ENCODE results near the gene MATCAP1. TPM values are rescaled to one million over a fixed set of nuclear protein-coding genes. Genes with fewer than 3 reads are reported as not detected.
A peak's percentile ranks its signal among the peaks of the same experiment; 100 is the strongest.

The MATCAP1 gene
- total and polyA plus RNA-seq, 10 of the 15 experiments (the other 5 are each of a cell fraction or from before 2014, with no cell fraction given): 2.8 to 25.8 (median 8.6) TPM

GRCh38 chr16:67191411-67191994, 7.7 kb upstream of the MATCAP1 start:
- ATAC-seq: no peak; the same call in 2 of the 3 replicates
- Histone ChIP-seq H3K36me3 (ENCODE audit: control insufficient read depth in 2 of 2, insufficient read depth in 2 of 2, low read length in 1 of 2) (peaks cover 9 to 17% of the 10 kb centered on the region in 2 experiments), H3K9me3 (replicated peaks; ENCODE audit: control insufficient read depth, insufficient read depth, low read length) (no peaks in the 10 kb centered on the region), H3K4me3 (peak overlapping the region; percentile 99; the same call in 1 of the 2 replicates), H2AFZ (ENCODE audit: control insufficient read depth, low read depth, low read length) (peak overlapping the region; percentile 45), H3K79me2 (ENCODE audit: control insufficient read depth, insufficient read depth, low read length) (peaks cover 23% of the 10 kb centered on the region), H3K9ac (ENCODE audit: control insufficient read depth, insufficient read depth, low read length) (0 out of 2 replicates have a peak overlapping the region, but pooled peaks have one; percentile 3), H3K4me2 (ENCODE audit: control insufficient read depth, insufficient read depth) (peak overlapping the region; percentile 58), H3K4me1 (ENCODE audit: control insufficient read depth, insufficient read depth, low read length) (peaks cover 8% of the 10 kb centered on the region), H3K27me3 (replicated peaks in 1 of 2; ENCODE audit: control insufficient read depth in 2 of 2, insufficient read depth in 2 of 2, low read length in 1 of 2) (no peaks in the 10 kb centered on the region), H4K20me1 (ENCODE audit: control insufficient read depth, insufficient read depth) (peaks cover 7% of the 10 kb centered on the region), H3K27ac (ENCODE audit: control insufficient read depth, insufficient read depth) (no peak overlapping the region)
- DNase-seq (ENCODE audit: low read depth, low spot score): no peak
- POLR2A ChIA-PET: interaction anchor here (0.7 to 4.7 kb wide), 3 partner anchors 35 to 53 kb away, joined by 4 to 22 read pairs (median 4); partner anchors contain the start of gene TMEM208
- WGBS (ENCODE audit: insufficient coverage, insufficient replicate concordance, low lambda C conversion rate, missing lambda C conversion rate): 24% methylated on average over 9 of the region's 9 CpGs
- RAD21 ChIA-PET (ENCODE audit: unreplicated experiment): interaction anchor here (1.2 to 1.4 kb wide), 2 partner anchors 21 to 53 kb away, joined by 3 to 4 read pairs; partner anchors contain the start of gene NOL3
- TF ChIP-seq ASH2L (IDR thresholded peaks at IDR 0.05; ENCODE audit: borderline replicate concordance, low read depth): no peak
- TF ChIP-seq HDGF (IDR thresholded peaks at IDR 0.05): peak; percentile 85
- BruUV-seq (replicated peaks): no TSS peak
- CTCF ChIA-PET: interaction anchor here (1.6 kb wide), 1 partner anchor 173 kb away, joined by 5 read pairs; no protein-coding TSS in a partner anchor
- SMC1A ChIA-PET (ENCODE audit: uncharacterized antibody, unreplicated experiment): interaction anchor here (2.1 kb wide), 1 partner anchor 53 kb away, joined by 9 read pairs; no protein-coding TSS in a partner anchor
- FAIRE-seq: no peak
- in situ Hi-C loops (cut with MboI) (no loop called here), intact Hi-C loops (cut with micrococcal nuclease; ENCODE audit: unreplicated experiment) (no loop called here)

DNA sequence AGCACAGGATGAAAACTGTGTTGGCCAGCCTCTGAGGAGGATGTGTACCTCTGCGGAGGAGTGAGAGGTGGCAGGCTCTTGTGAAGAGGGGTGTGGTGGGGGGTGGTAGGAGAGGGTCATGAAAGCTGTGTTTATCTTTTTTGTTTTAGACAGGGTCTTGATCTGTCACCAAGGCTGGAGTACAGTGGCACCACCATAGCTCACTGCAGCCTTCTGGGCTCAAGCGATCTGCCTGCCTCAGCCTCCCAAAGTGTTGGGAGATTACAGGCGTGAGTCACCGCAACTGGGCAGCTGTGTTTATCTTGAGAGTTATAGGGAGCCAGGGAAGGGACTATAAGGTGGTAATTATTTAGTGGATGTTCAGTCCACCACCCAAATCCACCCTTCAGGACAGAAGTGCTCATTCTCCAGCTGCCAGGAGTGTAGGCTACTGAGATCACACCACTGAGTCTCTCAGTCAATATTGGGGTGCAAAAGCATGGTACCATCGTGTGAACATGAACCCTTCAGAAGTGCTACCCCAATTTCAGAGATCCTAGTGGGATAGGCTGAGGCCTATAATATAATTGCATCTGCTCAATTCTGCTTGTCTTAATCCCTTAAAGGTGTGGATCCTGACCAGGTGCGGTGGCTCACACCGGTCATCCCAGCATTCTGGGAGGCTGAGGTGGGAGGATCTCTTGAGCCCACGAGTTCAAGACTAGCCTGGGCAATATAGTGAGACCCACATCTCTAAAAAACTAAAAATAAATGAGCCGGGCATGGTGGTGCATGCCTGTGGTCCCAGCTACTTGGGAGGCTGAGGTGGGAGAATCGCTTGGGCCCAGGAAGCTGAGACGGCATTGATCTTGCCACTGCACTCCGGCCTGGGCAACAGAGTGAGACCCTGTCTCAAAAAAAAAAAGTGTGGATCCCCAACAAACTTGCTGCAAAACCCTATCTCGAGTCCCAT, 7.0 kb upstream of the MATCAP1 start:
- no peak for FAIRE-seq
- Histone ChIP-seq H4K20me1 (ENCODE audit: control insufficient read depth, insufficient read depth) (peaks cover 4% of the 10 kb centered on the region), H3K4me2 (ENCODE audit: control insufficient read depth, insufficient read depth) (no peak overlapping the region), H3K4me3 (no peak overlapping the region), H3K9me3 (replicated peaks; ENCODE audit: control insufficient read depth, insufficient read depth, low read length) (no peaks in the 10 kb centered on the region), H3K27me3 (replicated peaks in 1 of 2; ENCODE audit: control insufficient read depth in 2 of 2, insufficient read depth in 2 of 2, low read length in 1 of 2) (no peaks in the 10 kb centered on the region), H3K27ac (ENCODE audit: control insufficient read depth, insufficient read depth) (no peak overlapping the region), H3K36me3 (ENCODE audit: control insufficient read depth in 2 of 2, insufficient read depth in 2 of 2, low read length in 1 of 2) (peaks cover 9 to 10% of the 10 kb centered on the region in 2 experiments), H3K79me2 (ENCODE audit: control insufficient read depth, insufficient read depth, low read length) (peaks cover 23% of the 10 kb centered on the region), H3K9ac (ENCODE audit: control insufficient read depth, insufficient read depth, low read length) (no peak overlapping the region), H2AFZ (ENCODE audit: control insufficient read depth, low read depth, low read length) (no peak overlapping the region; the same call in 1 of the 2 replicates), H3K4me1 (ENCODE audit: control insufficient read depth, insufficient read depth, low read length) (peaks cover 8% of the 10 kb centered on the region)
- ATAC-seq: no peak
- ChIA-PET POLR2A (interaction anchor here (1.4 kb wide), 1 partner anchor 36 kb away, joined by 5 read pairs; the partner anchor contains the start of gene TMEM208), CTCF (interaction anchor here (1.0 to 1.7 kb wide), 5 partner anchors 20 to 237 kb away, joined by 3 to 5 read pairs (median 4); partner anchors contain the start of genes NOL3 and TMEM208), SMC1A (ENCODE audit: uncharacterized antibody, unreplicated experiment) (interaction anchor here (0.7 to 1.1 kb wide), 2 partner anchors 33 to 148 kb away, joined by 3 read pairs; no protein-coding TSS in a partner anchor), RAD21 (ENCODE audit: unreplicated experiment) (no interaction called here)
- no peak for TF ChIP-seq CBX3 (IDR thresholded peaks at IDR 0.05; ENCODE audit: borderline replicate concordance, low read depth)
- no peak for TF ChIP-seq SMAD1 (IDR thresholded peaks at IDR 0.05; ENCODE audit: low read depth, partially characterized antibody)
- TF ChIP-seq BHLHE40 (IDR thresholded peaks at IDR 0.05; ENCODE audit: borderline replicate concordance in 1 of 2, low read depth in 2 of 2, low read length in 1 of 2): no peak
- TF ChIP-seq, protein P1, sequence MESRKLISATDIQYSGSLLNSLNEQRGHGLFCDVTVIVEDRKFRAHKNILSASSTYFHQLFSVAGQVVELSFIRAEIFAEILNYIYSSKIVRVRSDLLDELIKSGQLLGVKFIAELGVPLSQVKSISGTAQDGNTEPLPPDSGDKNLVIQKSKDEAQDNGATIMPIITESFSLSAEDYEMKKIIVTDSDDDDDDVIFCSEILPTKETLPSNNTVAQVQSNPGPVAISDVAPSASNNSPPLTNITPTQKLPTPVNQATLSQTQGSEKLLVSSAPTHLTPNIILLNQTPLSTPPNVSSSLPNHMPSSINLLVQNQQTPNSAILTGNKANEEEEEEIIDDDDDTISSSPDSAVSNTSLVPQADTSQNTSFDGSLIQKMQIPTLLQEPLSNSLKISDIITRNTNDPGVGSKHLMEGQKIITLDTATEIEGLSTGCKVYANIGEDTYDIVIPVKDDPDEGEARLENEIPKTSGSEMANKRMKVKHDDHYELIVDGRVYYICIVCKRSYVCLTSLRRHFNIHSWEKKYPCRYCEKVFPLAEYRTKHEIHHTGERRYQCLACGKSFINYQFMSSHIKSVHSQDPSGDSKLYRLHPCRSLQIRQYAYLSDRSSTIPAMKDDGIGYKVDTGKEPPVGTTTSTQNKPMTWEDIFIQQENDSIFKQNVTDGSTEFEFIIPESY (IDR thresholded peaks at IDR 0.05): no peak
- TF ChIP-seq ZNF24 (IDR thresholded peaks at IDR 0.05): no peak
- no peak for TF ChIP-seq CREB1 (IDR thresholded peaks at IDR 0.05; ENCODE audit: low read depth)
- BruUV-seq (replicated peaks): no TSS peak
- no peak for DNase-seq (ENCODE audit: low read depth, low spot score)
- 67% methylated on average over 13 of the region's 13 CpGs for WGBS (ENCODE audit: insufficient coverage, insufficient replicate concordance, low lambda C conversion rate, missing lambda C conversion rate)
- in situ Hi-C loops (cut with MboI): no loop called here
- intact Hi-C loops (cut with micrococcal nuclease; ENCODE audit: unreplicated experiment): no loop called here
